ENCODE results near the gene NR1H2.

- no peak for TF ChIP-seq CTCF (conservative IDR thresholded peaks at IDR 0.05 in 1 of 2, IDR thresholded peaks at IDR 0.05 in 1 of 2; ENCODE audit: extremely low read depth in 1 of 2, insufficient read depth in 1 of 2, low read depth in 1 of 2, low read length in 2 of 2)
- TF ChIP-seq EZH2 (IDR thresholded peaks at IDR 0.05; ENCODE audit: borderline replicate concordance, low read length) = no peak
These were observed 47.2 kb downstream of the NR1H2 start for GRCh38 chr19:50423279-50424113.
